KMS-11 (cell line): ENCODE results near the gene ACOT11.

Experiments used
- H2AFZ ChIP-seq: fragments of 200-600 bp; sonication (generic); 2 replicates; pipeline ENCODE4 v1.6.1; 2016; ENCODE audit warnings: antibody characterized with exemption, mixed run types, low read depth
- H3K27ac ChIP-seq: fragments of 200-600 bp; sonication (generic); 2 replicates; pipeline ENCODE4 v1.6.1; 2016; ENCODE audit warnings: mild to moderate bottlenecking, mixed run types
- H3K27me3 ChIP-seq: fragments of 200-600 bp; sonication (generic); 2 replicates; pipeline ENCODE4 v1.6.1; 2017; ENCODE audit warnings: mild to moderate bottlenecking, low read depth, mixed run types, moderate library complexity; ENCODE audit not compliant: insufficient read depth
- H3K36me3 ChIP-seq: fragments of 200-600 bp; sonication (generic); 2 replicates; pipeline ENCODE4 v1.6.1; 2017; ENCODE audit warnings: mild to moderate bottlenecking, mixed run types; ENCODE audit not compliant: insufficient read depth
- H3K4me1 ChIP-seq: fragments of 200-600 bp; sonication (generic); 2 replicates; pipeline ENCODE4 v1.6.1; 2016; ENCODE audit warnings: mild to moderate bottlenecking, low read depth, mixed run types; ENCODE audit not compliant: poor library complexity, severe bottlenecking
- H3K4me2 ChIP-seq: fragments of 200-600 bp; sonication (generic); 2 replicates; pipeline ENCODE4 v1.7.0; 2016; ENCODE audit warnings: mild to moderate bottlenecking, mixed run types
- H3K4me3 ChIP-seq: fragments of 200-600 bp; sonication (generic); IDR thresholded peaks from 2 replicates; pipeline ENCODE4 v1.6.1; 2017; ENCODE audit warnings: low read depth, low read length, mixed read lengths; ENCODE audit not compliant: insufficient read depth
- H3K79me2 ChIP-seq: fragments of 200-600 bp; sonication (generic); 2 replicates; pipeline ENCODE4 v1.6.1; 2016; ENCODE audit warnings: low read depth, mixed run types; ENCODE audit not compliant: insufficient read depth
- H3K9ac ChIP-seq: fragments of 200-600 bp; sonication (generic); 2 replicates; pipeline ENCODE4 v1.6.1; 2016; ENCODE audit warnings: mild to moderate bottlenecking, mixed run types
- H4K20me1 ChIP-seq: fragments of 200-600 bp; sonication (generic); 2 replicates; pipeline ENCODE4 v1.6.1; 2016; ENCODE audit warnings: mild to moderate bottlenecking, mixed run types; ENCODE audit not compliant: insufficient read depth
- TF ChIP-seq, protein P1 (sequence below): fragments of 200-600 bp; sonication (generic); conservative IDR thresholded peaks from 2 replicates; pipeline ENCODE4 v1.6.1; 2017; ENCODE audit warnings: low read depth, mild to moderate bottlenecking, antibody characterized with exemption, low read length, moderate library complexity, mixed read lengths

Gene ACOT11

DNA sequence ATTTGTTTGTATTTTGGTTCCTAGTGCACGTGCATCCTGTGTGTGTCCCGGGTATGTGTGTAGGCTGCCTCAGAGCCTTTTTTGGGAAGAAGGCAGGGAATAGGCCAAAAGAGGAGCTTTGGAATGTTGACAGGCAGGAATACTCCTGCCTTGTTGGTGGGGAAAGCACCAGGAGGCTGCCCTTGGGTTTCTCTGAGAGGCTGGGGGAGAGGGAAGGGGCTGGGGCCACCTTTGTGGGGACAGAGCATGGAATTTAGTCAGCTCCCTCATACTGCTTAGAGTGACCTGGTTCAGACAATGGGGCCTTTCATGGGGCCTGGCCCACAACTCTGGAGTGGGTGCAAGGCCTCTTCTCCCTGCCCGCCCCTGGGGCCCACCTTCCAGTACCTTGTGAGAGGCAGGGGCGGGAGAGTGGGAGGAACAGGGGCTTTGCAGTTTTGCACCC, 31.3 kb downstream of the ACOT11 start:
- no peaks in the 10 kb centered on the region for H3K79me2 ChIP-seq
- H3K4me2 ChIP-seq = no peak overlapping the region
- H3K27ac ChIP-seq = no peak overlapping the region
- no peak overlapping the region for H3K4me3 ChIP-seq
- no peaks in the 10 kb centered on the region for H3K27me3 ChIP-seq
- H3K4me1 ChIP-seq = no peaks in the 10 kb centered on the region
- TF ChIP-seq, protein P1, sequence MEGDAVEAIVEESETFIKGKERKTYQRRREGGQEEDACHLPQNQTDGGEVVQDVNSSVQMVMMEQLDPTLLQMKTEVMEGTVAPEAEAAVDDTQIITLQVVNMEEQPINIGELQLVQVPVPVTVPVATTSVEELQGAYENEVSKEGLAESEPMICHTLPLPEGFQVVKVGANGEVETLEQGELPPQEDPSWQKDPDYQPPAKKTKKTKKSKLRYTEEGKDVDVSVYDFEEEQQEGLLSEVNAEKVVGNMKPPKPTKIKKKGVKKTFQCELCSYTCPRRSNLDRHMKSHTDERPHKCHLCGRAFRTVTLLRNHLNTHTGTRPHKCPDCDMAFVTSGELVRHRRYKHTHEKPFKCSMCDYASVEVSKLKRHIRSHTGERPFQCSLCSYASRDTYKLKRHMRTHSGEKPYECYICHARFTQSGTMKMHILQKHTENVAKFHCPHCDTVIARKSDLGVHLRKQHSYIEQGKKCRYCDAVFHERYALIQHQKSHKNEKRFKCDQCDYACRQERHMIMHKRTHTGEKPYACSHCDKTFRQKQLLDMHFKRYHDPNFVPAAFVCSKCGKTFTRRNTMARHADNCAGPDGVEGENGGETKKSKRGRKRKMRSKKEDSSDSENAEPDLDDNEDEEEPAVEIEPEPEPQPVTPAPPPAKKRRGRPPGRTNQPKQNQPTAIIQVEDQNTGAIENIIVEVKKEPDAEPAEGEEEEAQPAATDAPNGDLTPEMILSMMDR = no peak
- H2AFZ ChIP-seq = no peak overlapping the region
- H3K9ac ChIP-seq = no peak overlapping the region
- no peaks in the 10 kb centered on the region for H3K36me3 ChIP-seq
- H4K20me1 ChIP-seq = no peaks in the 10 kb centered on the region

DNA sequence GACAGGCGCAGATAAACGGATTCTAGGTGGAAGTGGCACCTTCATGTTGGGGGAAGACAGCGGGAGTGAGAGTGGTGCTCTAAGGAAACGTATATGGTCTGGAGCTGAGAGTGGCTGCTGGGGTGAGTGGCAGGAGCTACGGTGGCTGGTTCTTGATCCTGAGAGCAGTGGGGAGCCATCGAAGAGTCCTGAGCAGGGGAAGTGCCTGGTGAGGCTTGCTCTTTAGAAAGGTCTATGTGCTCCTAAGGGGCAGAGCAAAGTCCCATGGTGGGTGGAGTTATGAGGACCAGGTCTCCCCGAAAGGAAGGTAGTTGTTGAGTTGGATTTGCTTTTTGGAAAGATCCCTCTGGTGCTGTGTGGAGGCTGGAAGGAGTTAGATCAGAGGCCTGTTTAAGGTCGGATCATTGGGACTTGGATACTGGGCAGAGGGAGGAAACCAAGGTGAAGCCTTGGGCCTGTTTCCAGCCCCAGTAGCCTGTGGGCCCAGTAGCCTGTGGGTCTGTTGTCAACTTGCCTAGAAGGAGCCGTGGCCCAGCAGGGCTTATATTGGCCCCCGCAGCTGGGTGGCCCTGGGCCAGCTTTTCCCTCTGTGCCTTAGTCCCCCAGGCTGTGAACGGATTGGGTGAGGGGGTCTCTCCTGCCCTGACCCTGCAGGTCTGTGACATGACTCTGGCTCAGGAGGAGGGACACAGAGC, 33.0 kb downstream of the ACOT11 start:
- Histone ChIP-seq H3K4me1 (no peaks in the 10 kb centered on the region), H3K27ac (no peak overlapping the region)

DNA sequence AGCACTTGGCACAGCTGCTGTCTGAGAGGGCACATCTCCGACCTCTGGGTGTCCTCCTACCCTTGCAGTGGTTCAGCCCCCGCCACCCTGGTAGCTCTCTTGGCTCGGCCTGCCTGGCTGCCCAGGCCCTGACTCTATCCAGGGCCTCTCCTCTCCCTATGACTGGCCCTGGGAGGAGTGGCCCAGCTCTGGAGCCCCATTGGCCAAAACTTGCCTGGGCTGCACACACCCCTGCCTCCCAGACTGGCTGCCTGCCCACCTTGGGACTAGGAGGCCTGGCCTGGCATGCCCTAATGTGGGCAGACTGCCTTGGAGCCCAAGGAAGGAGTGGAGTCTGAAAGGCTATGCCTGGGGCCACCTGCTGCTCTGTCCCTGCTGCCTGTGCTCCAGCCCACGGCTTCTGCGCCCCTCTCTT, 33.6 kb downstream of the ACOT11 start:
- H3K36me3 ChIP-seq = no peaks in the 10 kb centered on the region
- no peak overlapping the region for H3K4me3 ChIP-seq
- H2AFZ ChIP-seq = no peak overlapping the region
- no peaks in the 10 kb centered on the region for H3K79me2 ChIP-seq
- no peaks in the 10 kb centered on the region for H4K20me1 ChIP-seq
- no peak overlapping the region for H3K4me2 ChIP-seq
- no peaks in the 10 kb centered on the region for H3K4me1 ChIP-seq
- TF ChIP-seq, protein P1 = no peak
- no peaks in the 10 kb centered on the region for H3K27me3 ChIP-seq
- no peak overlapping the region for H3K9ac ChIP-seq
- no peak overlapping the region for H3K27ac ChIP-seq

More for the DNA sequence above, 33.0 kb downstream of the ACOT11 start:
- no peak overlapping the region for H3K9ac ChIP-seq
- H3K4me2 ChIP-seq = no peak overlapping the region
- no peaks in the 10 kb centered on the region for H3K27me3 ChIP-seq
- H3K4me3 ChIP-seq = no peak overlapping the region
- no peaks in the 10 kb centered on the region for H3K36me3 ChIP-seq
- no peak overlapping the region for H2AFZ ChIP-seq
- TF ChIP-seq, protein P1 = no peak
- H3K79me2 ChIP-seq = no peaks in the 10 kb centered on the region
- no peaks in the 10 kb centered on the region for H4K20me1 ChIP-seq

DNA sequence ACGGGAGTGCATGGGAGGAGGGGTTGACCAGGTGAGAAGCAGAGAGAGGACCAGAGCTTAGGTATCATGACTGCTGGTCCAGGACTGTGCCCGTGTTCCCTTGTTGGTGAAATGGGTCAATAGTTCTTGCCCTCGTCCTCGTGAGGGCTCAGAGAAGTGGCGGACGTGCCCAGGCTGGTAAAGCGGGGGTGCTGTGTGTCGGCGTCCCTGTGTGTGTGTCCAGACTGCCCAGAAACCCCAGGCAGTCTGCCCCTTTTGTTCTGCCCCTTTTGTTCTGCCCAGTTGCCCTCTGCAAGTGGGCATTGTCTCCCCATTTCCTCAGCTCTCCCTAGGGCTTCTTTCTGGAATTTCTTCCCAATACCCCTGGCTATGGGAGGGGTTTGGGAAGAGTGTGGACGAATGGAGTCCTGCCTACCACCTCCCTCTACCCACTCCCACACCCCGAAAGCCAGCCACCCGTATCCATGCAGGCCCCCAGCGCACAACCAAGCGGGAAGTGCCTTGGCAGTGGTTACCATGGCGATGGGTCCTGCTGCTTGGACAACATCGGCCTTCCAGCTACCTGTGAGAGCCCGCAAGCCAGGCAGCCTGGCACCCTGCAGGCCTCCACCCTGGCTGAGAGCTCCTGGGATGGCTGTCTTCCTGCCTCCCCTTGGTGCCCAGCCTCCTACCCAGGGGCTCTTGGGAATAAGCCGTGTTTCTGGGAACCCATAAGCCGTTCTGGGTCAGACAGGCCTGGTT, 34.7 kb downstream of the ACOT11 start:
- no peak overlapping the region for H2AFZ ChIP-seq
- H3K4me3 ChIP-seq = no peak overlapping the region
- no peaks in the 10 kb centered on the region for H3K79me2 ChIP-seq
- H3K4me2 ChIP-seq = no peak overlapping the region
- H3K9ac ChIP-seq = no peak overlapping the region
- H4K20me1 ChIP-seq = no peaks in the 10 kb centered on the region
- no peaks in the 10 kb centered on the region for H3K36me3 ChIP-seq
- H3K27me3 ChIP-seq = no peaks in the 10 kb centered on the region
- no peak overlapping the region for H3K27ac ChIP-seq
- H3K4me1 ChIP-seq = no peaks in the 10 kb centered on the region
- TF ChIP-seq, protein P1 = no peak
